A673 (cell line): ENCODE measurements around the gene STARD7. TPM values are rescaled to one million over a fixed set of nuclear protein-coding genes. Genes with fewer than 3 reads are reported as not detected.

ENCODE experiments used
- BruUV-seq: library from RNA; stranded (reverse); fragments of 400-500 nt; replicated peaks from 2 replicates; lab custom pipeline; 2021; lab: Mats Ljungman, UMichigan
- CTCF ChIA-PET: fragments of 300-600 bp; sonication (Branson Sonifier 250); formaldehyde crosslinking; loops from one replicate; lab custom pipeline; 2022; ENCODE audit warnings: antibody characterized with exemption; lab: Charles Lee
- POLR2A ChIA-PET: fragments of 300-600 bp; sonication (Branson Sonifier 250); formaldehyde crosslinking; loops from one replicate; lab custom pipeline; 2022; ENCODE audit warnings: antibody characterized with exemption; ENCODE audit not compliant: low non-redundant PET; lab: Charles Lee
- DNase-seq: peaks from one replicate; pipeline ENCODE4 v3.0.0-alpha.2; 2015; ENCODE audit warnings: low spot score
- H3K27ac ChIP-seq: fragments of 200-600 bp; sonication (generic); 2 replicates; pipeline ENCODE4 v1.5.1; 2016; ENCODE audit warnings: mixed run types, low read depth, mild to moderate bottlenecking, mixed read lengths, antibody characterized with exemption, low read length; ENCODE audit not compliant: poor library complexity, severe bottlenecking
- H3K27me3 ChIP-seq: fragments of 200-600 bp; sonication (generic); replicated peaks from 2 replicates; pipeline ENCODE4 v1.6.1; 2017; ENCODE audit warnings: mixed run types, low read depth, mild to moderate bottlenecking, mixed read lengths, antibody characterized with exemption, low read length; ENCODE audit not compliant: insufficient read depth, poor library complexity
- H3K36me3 ChIP-seq: fragments of 200-600 bp; sonication (generic); 2 replicates; pipeline ENCODE4 v1.6.1; 2016; ENCODE audit warnings: mixed run types, mild to moderate bottlenecking, mixed read lengths, antibody characterized with exemption, low read length; ENCODE audit not compliant: insufficient read depth, poor library complexity, severe bottlenecking
- H3K4me1 ChIP-seq: fragments of 200-600 bp; sonication (generic); 2 replicates; pipeline ENCODE4 v1.6.1; 2017; ENCODE audit warnings: mixed run types, mild to moderate bottlenecking, mixed read lengths, antibody characterized with exemption, low read length; ENCODE audit not compliant: insufficient read depth, poor library complexity, severe bottlenecking
- H3K4me3 ChIP-seq: fragments of 200-600 bp; sonication (generic); 2 replicates; pipeline ENCODE4 v1.5.1; 2016; ENCODE audit warnings: low read depth, mixed run types, mild to moderate bottlenecking, mixed read lengths, low read length; ENCODE audit not compliant: poor library complexity, severe bottlenecking
- H3K9me3 ChIP-seq: fragments of 200-600 bp; sonication (generic); 2 replicates; pipeline ENCODE4 v1.6.1; 2016; ENCODE audit warnings: mixed run types, low read depth, mild to moderate bottlenecking, mixed read lengths, antibody characterized with exemption, low read length; ENCODE audit not compliant: poor library complexity, severe bottlenecking
- CTCF ChIP-seq: fragments of 300-800, 200-600 bp; sonication (generic); conservative IDR thresholded peaks from 2 replicates; pipeline ENCODE4 v1.5.1; 2017; ENCODE audit warnings: low read depth, mild to moderate bottlenecking, antibody characterized with exemption, low read length, moderate library complexity, mixed read lengths
- EZH2 ChIP-seq: fragments of 200-600 bp; sonication (generic); IDR thresholded peaks from 2 replicates; pipeline ENCODE4 v1.6.1; 2017; ENCODE audit warnings: borderline replicate concordance, low read depth, mild to moderate bottlenecking, mixed read lengths, antibody characterized with exemption, low read length; ENCODE audit not compliant: poor library complexity, severe bottlenecking
- intact Hi-C: fragments of 100-400 bp; cut with micrococcal nuclease; formaldehyde crosslinking; loops from one replicate; pipeline ENCODE4 v1.10.0; 2022; ENCODE audit not compliant: unreplicated experiment
- total RNA-seq: library from RNA; stranded (reverse); gene quantifications from 2 replicates; pipeline ENCODE4 v1.2.3, GENCODE V29; 2021

Gene STARD7
- total RNA-seq, 1 experiment from 2014 or later: 201 TPM

GRCh38 chr2:96156926-96157648 lies 51.5 kb downstream of the STARD7 start:
- Histone ChIP-seq H3K4me1 (peaks cover 20% of the 10 kb centered on the region), H3K27me3 (no peaks in the 10 kb centered on the region), H3K9me3 (no peaks in the 10 kb centered on the region), H3K4me3 (no peak overlapping the region), H3K36me3 (no peaks in the 10 kb centered on the region), H3K27ac (peak overlapping the region; percentile 73)
- TF ChIP-seq EZH2 (no peak), CTCF (no peak)
- intact Hi-C loops: no loop called here
- DNase-seq: peak; percentile 51
- BruUV-seq: no TSS peak
- CTCF ChIA-PET: interaction anchor here (1.3 kb wide), 1 partner anchor 18 kb away, joined by 6 read pairs; no protein-coding TSS in a partner anchor
- POLR2A ChIA-PET: no interaction called here

GRCh38 chr2:96156011-96156820 lies 52.4 kb downstream of the STARD7 start:
- TF ChIP-seq CTCF (no peak), EZH2 (no peak)
- ChIA-PET CTCF (no interaction called here), POLR2A (no interaction called here)
- Histone ChIP-seq H3K27ac (peak overlapping the region; percentile 16), H3K36me3 (no peaks in the 10 kb centered on the region), H3K4me1 (peaks cover 20% of the 10 kb centered on the region), H3K27me3 (no peaks in the 10 kb centered on the region), H3K4me3 (no peak overlapping the region), H3K9me3 (no peaks in the 10 kb centered on the region)
- DNase-seq: no peak
- intact Hi-C loops: no loop called here
- BruUV-seq: no TSS peak

GRCh38 chr2:96154506-96155380 lies 53.9 kb downstream of the STARD7 start:
- Histone ChIP-seq H3K36me3 (no peaks in the 10 kb centered on the region), H3K27me3 (no peaks in the 10 kb centered on the region), H3K9me3 (no peaks in the 10 kb centered on the region), H3K4me1 (peaks cover 20% of the 10 kb centered on the region), H3K27ac (no peak overlapping the region), H3K4me3 (no peak overlapping the region)
- no TSS peak for BruUV-seq
- TF ChIP-seq EZH2: no peak
- TF ChIP-seq CTCF: no peak
- POLR2A ChIA-PET: no interaction called here
- intact Hi-C loops: no loop called here
- no peak for DNase-seq
- CTCF ChIA-PET: no interaction called here
